ENCODE data around the gene CCNB1IP1. TPM values are rescaled to one million over a fixed set of nuclear protein-coding genes. Genes with fewer than 3 reads are reported as not detected.

CCNB1IP1 gene
- total and polyA plus RNA-seq, 4 donors: 28.9 to 89.1 (median 45.7) TPM

DNA sequence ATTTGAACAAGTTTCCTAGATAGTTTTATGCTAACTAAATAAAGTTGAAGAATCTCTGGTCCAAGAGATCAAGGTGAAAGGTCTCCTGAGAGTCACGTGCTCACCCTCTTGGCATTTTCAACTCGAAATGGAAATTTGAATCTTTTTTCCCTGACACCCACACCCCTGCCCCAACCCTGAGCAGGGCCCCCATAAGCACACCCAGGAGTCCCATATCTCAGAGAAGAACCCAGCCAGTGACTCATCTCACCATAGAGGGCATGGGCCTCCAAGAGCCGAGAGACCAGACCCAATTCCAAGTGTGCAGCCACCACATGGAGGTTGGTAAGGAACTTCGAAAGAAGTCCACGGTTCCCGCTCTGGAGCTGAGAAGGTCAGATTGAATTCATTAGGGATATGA is 47.6 kb upstream of the CCNB1IP1 start:
- Histone ChIP-seq H3K4me1 (ENCODE audit: control insufficient read depth in 5 of 5, insufficient read depth in 5 of 5, low read length in 5 of 5) (no peaks in the 10 kb centered on the region), H3K9ac (ENCODE audit: insufficient read depth in 1 of 2, low read length in 2 of 2) (no peak overlapping the region), H3K27me3 (ENCODE audit: control insufficient read depth in 3 of 3, insufficient read depth in 3 of 3, low read length in 2 of 3) (no peaks in the 10 kb centered on the region), H3K9me3 (ENCODE audit: control insufficient read depth in 4 of 4, insufficient read depth in 3 of 4, low read length in 3 of 4) (no peaks in the 10 kb centered on the region), H3K36me3 (ENCODE audit: control insufficient read depth in 4 of 4, insufficient read depth in 4 of 4, low read length in 4 of 4) (peaks cover 8 to 88% (median 33%) of the 10 kb centered on the region in 4 donors), H3K27ac (ENCODE audit: low read depth in 1 of 2, low read length in 1 of 2) (no peak overlapping the region), H3K4me3 (no peak overlapping the region)
- no peak for ATAC-seq (ENCODE audit: insufficient read depth, low FRiP score)
- WGBS, 2 donors: 93 to 96% methylated on average over 6 of the region's 6 CpGs
- DNase-seq: no peak
- TF ChIP-seq, protein P1, sequence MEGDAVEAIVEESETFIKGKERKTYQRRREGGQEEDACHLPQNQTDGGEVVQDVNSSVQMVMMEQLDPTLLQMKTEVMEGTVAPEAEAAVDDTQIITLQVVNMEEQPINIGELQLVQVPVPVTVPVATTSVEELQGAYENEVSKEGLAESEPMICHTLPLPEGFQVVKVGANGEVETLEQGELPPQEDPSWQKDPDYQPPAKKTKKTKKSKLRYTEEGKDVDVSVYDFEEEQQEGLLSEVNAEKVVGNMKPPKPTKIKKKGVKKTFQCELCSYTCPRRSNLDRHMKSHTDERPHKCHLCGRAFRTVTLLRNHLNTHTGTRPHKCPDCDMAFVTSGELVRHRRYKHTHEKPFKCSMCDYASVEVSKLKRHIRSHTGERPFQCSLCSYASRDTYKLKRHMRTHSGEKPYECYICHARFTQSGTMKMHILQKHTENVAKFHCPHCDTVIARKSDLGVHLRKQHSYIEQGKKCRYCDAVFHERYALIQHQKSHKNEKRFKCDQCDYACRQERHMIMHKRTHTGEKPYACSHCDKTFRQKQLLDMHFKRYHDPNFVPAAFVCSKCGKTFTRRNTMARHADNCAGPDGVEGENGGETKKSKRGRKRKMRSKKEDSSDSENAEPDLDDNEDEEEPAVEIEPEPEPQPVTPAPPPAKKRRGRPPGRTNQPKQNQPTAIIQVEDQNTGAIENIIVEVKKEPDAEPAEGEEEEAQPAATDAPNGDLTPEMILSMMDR (IDR thresholded peaks at IDR 0.05; ENCODE audit: control extremely low read depth, extremely low read depth): no peak

DNA sequence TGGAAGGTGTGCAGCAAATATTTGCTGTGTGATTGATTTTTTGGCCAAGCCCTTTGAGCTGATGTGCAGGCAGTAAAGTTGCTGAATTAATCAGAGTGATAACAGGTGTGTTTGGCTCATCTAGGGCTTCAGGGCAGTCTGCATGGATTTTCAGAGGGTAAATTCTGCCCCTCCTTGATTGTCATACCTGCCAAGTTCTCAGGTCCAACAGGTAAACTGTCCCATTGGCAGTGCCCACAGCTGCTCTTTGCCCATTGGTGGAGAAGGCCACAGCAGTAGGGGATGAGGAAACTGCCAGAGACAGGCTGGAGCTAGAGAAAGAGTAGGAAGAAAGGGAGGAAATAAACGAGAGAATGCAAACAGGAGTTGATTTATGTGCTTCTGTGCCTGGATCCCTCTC is 46.7 kb upstream of the CCNB1IP1 start:
- H3K9me3 ChIP-seq (ENCODE audit: control insufficient read depth in 4 of 4, insufficient read depth in 3 of 4, low read length in 3 of 4): no peaks in the 10 kb centered on the region
- H3K9ac ChIP-seq (ENCODE audit: insufficient read depth in 1 of 2, low read length in 2 of 2): no peak overlapping the region
- H3K4me3 ChIP-seq: no peak overlapping the region
- TF ChIP-seq, protein P1 (IDR thresholded peaks at IDR 0.05; ENCODE audit: control extremely low read depth, extremely low read depth): no peak
- H3K27ac ChIP-seq (ENCODE audit: low read depth in 1 of 2, low read length in 1 of 2): no peak overlapping the region
- ATAC-seq (ENCODE audit: insufficient read depth, low FRiP score): no peak
- H3K4me1 ChIP-seq (ENCODE audit: control insufficient read depth in 5 of 5, insufficient read depth in 5 of 5, low read length in 5 of 5): no peaks in the 10 kb centered on the region
- H3K27me3 ChIP-seq (ENCODE audit: control insufficient read depth in 3 of 3, insufficient read depth in 3 of 3, low read length in 2 of 3): no peaks in the 10 kb centered on the region
- peaks cover 10 to 87% (median 34%) of the 10 kb centered on the region in 4 donors for H3K36me3 ChIP-seq (ENCODE audit: control insufficient read depth in 4 of 4, insufficient read depth in 4 of 4, low read length in 4 of 4)
- no peak for DNase-seq
- 68 to 72% methylated on average over 1 of the region's 1 CpG for WGBS, 2 donors

DNA sequence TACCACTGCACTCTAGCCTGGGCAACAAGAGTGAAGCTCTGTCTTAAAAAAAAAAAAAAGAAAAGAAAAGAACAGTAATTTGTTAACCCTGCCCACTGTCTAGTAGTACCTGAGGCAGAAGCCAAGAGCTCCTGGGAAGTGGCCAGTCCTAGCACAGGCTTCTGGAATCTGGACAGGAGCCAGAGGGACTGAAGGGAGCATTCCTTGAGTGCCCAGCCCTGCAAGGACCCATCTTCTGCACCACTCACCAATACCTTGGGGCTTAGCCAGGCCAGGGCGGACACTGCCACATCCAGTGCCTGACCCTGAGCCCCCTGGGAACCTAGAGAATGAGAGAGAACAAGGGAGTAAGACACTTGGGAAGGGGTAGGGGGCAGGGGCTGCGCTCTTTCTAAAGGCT is 44.1 kb upstream of the CCNB1IP1 start:
- DNase-seq: no peak
- Histone ChIP-seq H3K27me3 (ENCODE audit: control insufficient read depth in 3 of 3, insufficient read depth in 3 of 3, low read length in 2 of 3) (no peaks in the 10 kb centered on the region), H3K9ac (ENCODE audit: insufficient read depth in 1 of 2, low read length in 2 of 2) (no peak overlapping the region), H3K4me3 (no peak overlapping the region), H3K27ac (ENCODE audit: low read depth in 1 of 2, low read length in 1 of 2) (no peak overlapping the region), H3K4me1 (ENCODE audit: control insufficient read depth in 5 of 5, insufficient read depth in 5 of 5, low read length in 5 of 5) (no peaks in the 10 kb centered on the region), H3K36me3 (ENCODE audit: control insufficient read depth in 4 of 4, insufficient read depth in 4 of 4, low read length in 4 of 4) (peaks cover 25 to 81% (median 40%) of the 10 kb centered on the region in 4 donors), H3K9me3 (ENCODE audit: control insufficient read depth in 4 of 4, insufficient read depth in 3 of 4, low read length in 3 of 4) (no peaks in the 10 kb centered on the region)
- ATAC-seq (ENCODE audit: insufficient read depth, low FRiP score): no peak
- 94 to 95% methylated on average over 2 of the region's 2 CpGs for WGBS, 2 donors
- TF ChIP-seq, protein P1 (IDR thresholded peaks at IDR 0.05; ENCODE audit: control extremely low read depth, extremely low read depth): no peak

DNA sequence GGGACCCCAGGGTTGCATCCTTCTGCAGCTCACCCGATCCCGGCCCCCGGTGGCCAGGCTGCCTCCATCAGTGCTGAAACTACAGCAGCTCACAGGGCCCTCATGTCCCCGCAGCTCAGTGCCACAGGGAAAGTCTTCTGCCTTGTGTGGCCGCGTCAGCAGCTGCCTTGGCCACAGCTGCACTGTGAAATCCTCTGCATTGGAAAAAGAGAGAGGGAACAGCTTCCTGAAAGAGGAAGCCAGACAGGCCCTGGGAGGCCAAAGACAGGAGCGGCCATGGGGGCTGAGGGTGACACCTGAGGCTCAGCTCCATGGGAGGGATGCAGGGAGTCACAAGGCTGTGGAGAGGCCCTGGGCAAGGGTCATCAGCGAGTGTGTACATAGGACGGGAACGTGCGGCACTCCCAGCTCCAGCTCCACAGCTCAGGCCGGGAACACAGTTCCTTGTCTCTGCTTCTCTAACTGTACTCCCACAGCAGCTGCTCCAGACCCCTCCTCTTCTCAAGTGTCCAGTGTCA is 43.1 kb upstream of the CCNB1IP1 start:
- TF ChIP-seq, protein P1 (IDR thresholded peaks at IDR 0.05; ENCODE audit: control extremely low read depth, extremely low read depth): no peak
- Histone ChIP-seq H3K4me3 (no peak overlapping the region), H3K27ac (ENCODE audit: low read depth in 1 of 2, low read length in 1 of 2) (no peak overlapping the region), H3K4me1 (ENCODE audit: control insufficient read depth in 5 of 5, insufficient read depth in 5 of 5, low read length in 5 of 5) (no peaks in the 10 kb centered on the region), H3K36me3 (ENCODE audit: control insufficient read depth in 4 of 4, insufficient read depth in 4 of 4, low read length in 4 of 4) (peaks cover 25 to 76% (median 48%) of the 10 kb centered on the region in 4 donors), H3K9me3 (ENCODE audit: control insufficient read depth in 4 of 4, insufficient read depth in 3 of 4, low read length in 3 of 4) (no peaks in the 10 kb centered on the region), H3K27me3 (ENCODE audit: control insufficient read depth in 3 of 3, insufficient read depth in 3 of 3, low read length in 2 of 3) (no peaks in the 10 kb centered on the region), H3K9ac (ENCODE audit: insufficient read depth in 1 of 2, low read length in 2 of 2) (no peak overlapping the region)
- DNase-seq (no peak), ATAC-seq (ENCODE audit: insufficient read depth, low FRiP score) (no peak)
- WGBS, 2 donors: 92 to 94% methylated on average over 12 of the region's 12 CpGs

Data from lung (tissue), 12 donors.